ENCODE results near the gene PLAC1.
A peak's percentile ranks its signal among the peaks of the same experiment; 100 is the strongest.

PLAC1 gene

DNA sequence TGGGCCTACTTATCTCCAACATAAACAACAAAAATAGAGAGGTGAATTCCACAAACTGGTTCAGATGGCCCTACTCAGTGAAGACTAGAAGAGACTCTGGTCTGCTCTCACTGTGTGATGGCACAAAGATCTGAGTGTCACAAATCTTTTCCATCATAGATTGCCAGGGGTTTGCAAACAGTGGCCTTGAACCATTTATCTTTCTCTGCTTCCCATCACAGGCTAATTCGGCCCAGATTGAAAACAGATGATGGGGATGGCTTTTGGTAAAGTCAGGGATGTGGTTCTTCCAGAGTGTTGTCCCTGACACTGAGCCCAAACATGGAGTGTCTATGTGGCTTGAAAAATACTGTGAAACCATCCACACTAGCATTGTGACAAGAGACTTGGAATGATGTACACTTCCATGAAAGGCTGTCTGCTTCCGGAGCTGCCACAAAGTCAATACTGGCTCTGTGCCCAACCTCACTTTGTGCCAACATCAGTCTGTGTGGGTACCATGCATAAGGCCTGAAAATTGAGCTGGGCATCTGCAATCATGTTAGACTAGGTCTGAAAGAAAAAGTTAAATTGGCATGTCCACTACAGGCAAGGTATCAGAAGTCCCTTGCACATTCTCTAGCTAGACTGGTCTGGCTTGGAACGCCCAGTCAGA lies 25.2 kb upstream of the PLAC1 start:
- no peak overlapping the region for H3K4me3 ChIP-seq (replicated peaks in 1 of 2; ENCODE audit: low read depth in 2 of 2, low read length in 2 of 2)
- TF ChIP-seq, protein P1, sequence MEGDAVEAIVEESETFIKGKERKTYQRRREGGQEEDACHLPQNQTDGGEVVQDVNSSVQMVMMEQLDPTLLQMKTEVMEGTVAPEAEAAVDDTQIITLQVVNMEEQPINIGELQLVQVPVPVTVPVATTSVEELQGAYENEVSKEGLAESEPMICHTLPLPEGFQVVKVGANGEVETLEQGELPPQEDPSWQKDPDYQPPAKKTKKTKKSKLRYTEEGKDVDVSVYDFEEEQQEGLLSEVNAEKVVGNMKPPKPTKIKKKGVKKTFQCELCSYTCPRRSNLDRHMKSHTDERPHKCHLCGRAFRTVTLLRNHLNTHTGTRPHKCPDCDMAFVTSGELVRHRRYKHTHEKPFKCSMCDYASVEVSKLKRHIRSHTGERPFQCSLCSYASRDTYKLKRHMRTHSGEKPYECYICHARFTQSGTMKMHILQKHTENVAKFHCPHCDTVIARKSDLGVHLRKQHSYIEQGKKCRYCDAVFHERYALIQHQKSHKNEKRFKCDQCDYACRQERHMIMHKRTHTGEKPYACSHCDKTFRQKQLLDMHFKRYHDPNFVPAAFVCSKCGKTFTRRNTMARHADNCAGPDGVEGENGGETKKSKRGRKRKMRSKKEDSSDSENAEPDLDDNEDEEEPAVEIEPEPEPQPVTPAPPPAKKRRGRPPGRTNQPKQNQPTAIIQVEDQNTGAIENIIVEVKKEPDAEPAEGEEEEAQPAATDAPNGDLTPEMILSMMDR (IDR thresholded peaks at IDR 0.05; ENCODE audit: low read depth, low read length): no peak
- DNase-seq (ENCODE audit: low read depth in 2 of 2): no peak

DNA sequence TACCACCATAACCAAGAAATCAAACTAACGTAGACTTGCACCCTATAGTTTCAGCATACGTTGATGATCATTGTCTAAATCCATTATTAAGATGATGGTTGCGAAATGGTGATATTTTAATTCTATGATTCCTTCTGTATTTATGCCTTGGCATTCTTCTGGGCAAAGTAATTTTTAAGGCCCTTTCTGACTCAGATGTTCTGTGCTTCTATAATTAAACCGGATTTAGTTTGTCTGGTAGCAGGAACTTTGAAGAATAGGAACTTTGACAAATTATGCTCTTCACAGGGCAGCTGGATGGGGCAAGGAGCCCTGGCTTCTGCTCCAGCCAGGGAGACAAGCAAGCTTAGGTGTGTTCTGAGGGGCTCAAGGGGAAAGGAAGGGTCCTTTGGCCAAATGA lies 23.8 kb upstream of the PLAC1 start:
- H3K4me3 ChIP-seq (replicated peaks in 1 of 2; ENCODE audit: low read depth in 2 of 2, low read length in 2 of 2): no peak overlapping the region

DNA sequence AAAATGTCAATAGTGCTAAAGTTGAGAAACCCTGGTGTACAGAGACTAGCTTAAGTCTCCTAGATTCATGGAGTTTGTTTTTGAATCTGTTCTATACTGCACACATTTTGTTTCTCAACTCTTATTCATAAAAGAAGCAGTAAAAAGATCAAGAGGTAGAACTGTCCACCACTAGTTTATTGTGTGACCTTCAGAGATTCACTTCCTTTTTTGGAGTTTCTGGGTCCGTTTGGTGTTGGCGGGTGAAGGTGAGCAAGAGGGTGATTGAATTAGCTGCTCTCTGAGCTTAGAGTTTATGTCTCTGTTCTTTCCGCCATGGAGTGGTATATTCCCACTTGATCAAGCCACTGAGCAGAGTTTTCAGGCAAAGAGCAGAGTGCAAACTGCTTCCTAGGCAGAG lies 21.4 kb upstream of the PLAC1 start:
- no peak for DNase-seq (ENCODE audit: low read depth in 2 of 2)
- H3K4me3 ChIP-seq (replicated peaks in 1 of 2; ENCODE audit: low read depth in 2 of 2, low read length in 2 of 2): no peak overlapping the region
- TF ChIP-seq, protein P1 (IDR thresholded peaks at IDR 0.05; ENCODE audit: low read depth, low read length): no peak

More for the DNA sequence above, 23.8 kb upstream of the PLAC1 start:
- DNase-seq (ENCODE audit: low read depth in 2 of 2): peak in 1 of 2 donors; percentile 50
- TF ChIP-seq, protein P1 (IDR thresholded peaks at IDR 0.05; ENCODE audit: low read depth, low read length): no peak

DNA sequence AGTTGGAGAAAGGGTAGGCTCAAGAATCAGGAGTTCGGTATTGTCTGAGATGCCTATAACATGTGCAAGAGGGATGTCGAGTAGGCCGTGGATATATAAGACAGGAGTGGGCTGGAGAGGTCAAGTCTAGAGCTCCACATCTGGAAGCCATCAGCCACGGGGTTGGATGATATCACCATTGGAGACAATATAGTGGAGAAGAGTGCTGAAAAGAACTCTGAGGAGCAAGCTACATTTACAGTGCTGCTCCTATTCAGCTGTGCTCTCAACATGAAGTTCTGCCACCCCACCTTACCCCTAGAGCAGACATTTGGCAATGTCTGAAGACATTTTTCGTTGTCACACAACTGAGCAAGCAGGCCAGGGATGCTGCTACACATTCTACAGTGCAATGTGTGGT lies 20.9 kb upstream of the PLAC1 start:
- TF ChIP-seq, protein P1 (IDR thresholded peaks at IDR 0.05; ENCODE audit: low read depth, low read length): no peak
- no peak overlapping the region for H3K4me3 ChIP-seq (replicated peaks in 1 of 2; ENCODE audit: low read depth in 2 of 2, low read length in 2 of 2)
- peak in 1 of 2 donors; percentile 52 for DNase-seq (ENCODE audit: low read depth in 2 of 2)

DNA sequence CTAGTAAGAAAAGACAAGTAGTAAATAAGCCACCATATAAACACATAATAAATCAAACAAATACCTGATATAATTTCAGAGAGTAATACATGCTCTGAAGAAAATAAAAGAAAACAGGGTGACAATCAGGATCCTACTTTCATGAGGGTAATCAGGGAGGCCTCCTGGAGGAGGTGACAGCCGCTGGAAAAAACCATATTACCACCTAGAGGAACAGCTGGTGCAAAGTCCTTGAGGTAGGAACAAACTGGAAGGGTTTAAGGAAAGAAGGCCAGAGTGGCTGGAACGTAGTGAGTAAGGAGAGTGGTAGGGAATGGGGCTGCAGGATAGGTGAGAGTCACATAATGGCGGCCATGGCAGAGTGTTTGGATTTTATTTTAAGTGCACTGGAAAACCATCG lies 19.1 kb upstream of the PLAC1 start:
- TF ChIP-seq, protein P1 (IDR thresholded peaks at IDR 0.05; ENCODE audit: low read depth, low read length): no peak
- DNase-seq (ENCODE audit: low read depth in 2 of 2): no peak
- H3K4me3 ChIP-seq (replicated peaks in 1 of 2; ENCODE audit: low read depth in 2 of 2, low read length in 2 of 2): no peak overlapping the region

DNA sequence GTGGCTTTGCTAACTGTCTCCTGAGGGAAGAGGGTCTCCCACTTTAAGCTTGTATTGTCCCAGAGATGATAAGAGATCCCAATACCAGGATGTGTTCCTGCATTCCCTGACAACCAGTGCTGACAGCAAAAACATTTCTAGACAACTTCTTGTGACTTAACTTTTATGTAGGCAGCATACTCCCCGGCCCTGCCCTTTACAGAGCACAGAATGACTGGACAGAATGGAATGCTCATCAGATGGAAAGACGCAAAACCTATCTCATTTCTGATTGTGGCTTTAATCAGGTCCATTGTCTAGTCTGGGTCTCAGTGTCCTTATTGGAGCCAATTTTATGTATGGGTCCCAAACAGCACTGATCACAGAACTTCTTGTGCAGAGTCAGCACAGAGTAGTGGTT lies 18.2 kb upstream of the PLAC1 start:
- peak; percentile 76 to 80 for DNase-seq (ENCODE audit: low read depth in 2 of 2)
- TF ChIP-seq, protein P1 (IDR thresholded peaks at IDR 0.05; ENCODE audit: low read depth, low read length): no peak
- H3K4me3 ChIP-seq (replicated peaks in 1 of 2; ENCODE audit: low read depth in 2 of 2, low read length in 2 of 2): no peak overlapping the region

DNA sequence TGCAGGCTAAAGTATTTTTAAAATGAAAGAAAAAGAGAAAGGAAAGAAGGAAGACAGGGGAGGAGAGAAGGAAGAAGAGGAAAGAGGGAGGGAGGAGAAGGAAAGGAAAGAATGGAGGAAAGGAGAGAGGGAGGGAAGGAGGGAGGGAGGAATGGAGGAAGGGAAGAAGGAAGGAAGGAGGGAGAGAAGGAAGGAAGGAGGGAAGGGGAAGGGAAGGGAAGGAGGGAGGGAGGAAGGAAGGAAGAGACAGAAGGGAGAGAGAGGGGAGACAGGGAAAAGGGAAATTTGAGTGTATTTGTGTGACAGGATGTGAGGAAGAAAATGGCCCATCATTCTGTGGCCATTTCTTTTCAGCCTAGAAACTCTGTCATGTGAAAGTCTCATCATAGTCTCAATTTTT lies 14.9 kb upstream of the PLAC1 start:
- no peak overlapping the region for H3K4me3 ChIP-seq (replicated peaks in 1 of 2; ENCODE audit: low read depth in 2 of 2, low read length in 2 of 2)
- TF ChIP-seq, protein P1 (IDR thresholded peaks at IDR 0.05; ENCODE audit: low read depth, low read length): no peak
- no peak for DNase-seq (ENCODE audit: low read depth in 2 of 2)

Data from cardiac fibroblast (primary cell).